GM19023 (cell line): ENCODE data around the gene NELL2.

Experiments used
- ATAC-seq: cut with Tn5 transposase; IDR thresholded peaks from one replicate; pipeline ENCODE4 v1.9.1; 2021; ENCODE audit warnings: mild to moderate bottlenecking, moderate library complexity; ENCODE audit not compliant: unreplicated experiment

Gene NELL2

DNA sequence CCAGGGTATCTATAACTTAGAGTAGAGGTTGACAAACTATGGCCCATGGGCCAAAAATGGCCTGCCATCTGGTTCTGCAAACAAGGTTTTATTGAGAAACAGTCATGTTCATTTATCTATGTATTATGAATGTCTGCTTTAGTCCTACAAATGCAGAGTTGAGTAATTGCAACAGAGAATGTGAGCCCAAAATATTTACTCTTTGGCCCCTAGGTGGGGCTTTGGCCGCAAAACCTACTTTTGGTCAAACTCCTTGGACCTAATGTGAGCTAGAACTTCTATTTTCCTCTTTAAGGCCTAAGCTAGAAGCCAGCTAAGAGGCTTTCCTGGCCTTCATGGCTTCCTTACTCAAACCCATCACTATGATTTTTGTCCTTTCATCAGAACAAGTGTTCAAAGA is 379.1 kb downstream of the NELL2 start:
- ATAC-seq = no peak

DNA sequence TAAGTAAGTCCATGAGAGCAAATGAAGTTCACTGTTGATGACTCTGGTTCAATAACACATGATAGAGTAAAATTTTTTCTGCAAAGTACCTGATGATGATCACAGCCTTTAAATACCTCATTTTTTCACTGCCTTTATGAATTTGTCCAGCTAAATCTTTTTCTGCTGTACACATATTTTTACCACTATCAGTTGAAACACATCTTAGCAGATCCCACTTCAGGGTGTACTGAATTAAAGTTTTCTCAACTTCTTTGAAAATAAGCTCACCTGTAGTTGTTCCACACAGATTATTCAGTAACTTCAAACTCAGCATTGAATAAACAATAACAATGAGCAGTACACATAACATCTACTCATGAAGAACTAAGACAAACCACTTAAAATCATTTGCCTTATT is 385.9 kb downstream of the NELL2 start:
- ATAC-seq = no peak

DNA sequence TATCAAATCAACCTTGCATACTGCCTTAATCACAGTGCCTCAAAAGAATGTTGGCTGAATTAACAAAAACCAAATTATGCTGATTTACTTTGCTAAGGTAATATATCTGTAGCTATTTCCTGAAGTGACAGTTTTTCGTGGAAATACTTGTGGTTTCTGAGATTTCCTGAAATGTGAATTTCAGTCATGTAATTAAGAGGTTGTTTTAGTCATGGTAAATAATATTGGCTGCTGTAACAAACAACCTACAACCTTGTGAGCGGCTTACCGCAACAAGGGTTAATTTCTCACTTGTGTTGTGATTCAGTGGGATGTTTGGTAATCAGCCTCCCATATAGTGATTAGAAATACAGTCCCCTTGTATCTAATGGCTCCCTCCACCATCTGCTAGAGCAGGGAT is 387.9 kb downstream of the NELL2 start:
- ATAC-seq = no peak

DNA sequence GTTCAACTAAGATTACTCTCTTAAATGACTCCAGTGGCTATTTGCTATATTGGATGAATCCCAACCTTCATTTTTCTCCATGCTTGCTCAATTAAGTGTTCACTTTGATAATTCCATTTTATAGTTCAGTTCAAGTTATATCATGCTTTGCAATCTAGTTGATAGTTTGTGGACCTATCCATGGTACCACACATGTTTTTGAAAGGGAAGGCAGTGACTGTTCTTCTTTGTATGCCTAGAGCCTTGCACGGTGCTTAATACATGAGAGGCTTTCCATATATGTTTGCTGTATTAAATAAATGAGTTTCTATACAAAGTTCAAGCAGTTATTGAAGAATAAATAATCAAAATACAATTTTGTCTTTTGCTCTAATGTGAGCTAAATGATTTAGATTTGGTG is 391.3 kb downstream of the NELL2 start:
- no peak for ATAC-seq

DNA sequence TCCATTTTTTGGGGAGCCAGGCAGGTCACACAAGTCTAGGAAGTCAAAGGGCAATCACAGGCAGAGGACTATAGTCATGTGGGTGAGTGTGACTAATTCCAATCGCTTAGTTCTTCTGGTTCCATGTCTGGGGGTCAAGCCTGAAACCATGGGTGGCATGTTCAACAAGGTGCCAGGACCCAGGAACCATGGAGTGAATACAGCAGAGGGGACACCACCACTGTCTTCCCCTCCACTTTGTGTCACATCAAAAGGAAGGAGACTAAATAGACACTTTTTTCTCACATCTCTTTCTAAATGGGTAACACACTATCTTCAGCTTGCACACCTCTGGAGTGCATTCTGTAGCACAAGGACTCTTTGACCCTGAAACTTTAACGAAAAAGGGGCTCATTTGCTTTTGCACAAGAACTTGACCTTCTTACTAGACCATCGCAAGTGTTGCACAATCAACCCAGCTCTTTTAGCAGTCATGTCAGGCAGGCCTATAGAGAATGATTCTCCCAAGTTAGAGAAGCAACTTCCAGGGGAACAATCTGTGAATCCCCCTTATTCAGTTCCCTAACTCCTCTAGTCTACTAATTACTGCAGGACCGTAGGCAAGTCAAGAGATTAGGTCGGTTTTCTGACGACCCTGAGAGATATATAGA is 398.7 kb downstream of the NELL2 start:
- no peak for ATAC-seq

DNA sequence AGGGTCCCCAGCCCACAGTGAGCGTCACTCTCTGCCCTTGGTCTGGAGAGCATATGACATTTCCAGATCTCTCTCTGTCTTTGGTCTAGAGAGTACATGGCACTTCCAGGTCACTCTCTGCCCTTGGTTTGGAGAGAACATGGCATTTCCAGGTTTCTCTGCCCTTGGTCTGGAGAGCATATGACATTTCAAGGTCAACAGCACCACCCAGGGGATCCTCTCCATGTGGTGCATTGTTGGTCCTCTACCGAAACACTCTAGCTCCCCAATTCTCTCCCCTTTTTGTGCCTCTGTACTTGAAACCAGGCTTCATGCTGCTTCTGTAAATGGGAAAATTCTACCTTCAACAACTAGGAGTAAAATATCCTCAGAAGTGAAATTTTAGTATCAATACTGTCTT is 399.4 kb downstream of the NELL2 start:
- no peak for ATAC-seq

DNA sequence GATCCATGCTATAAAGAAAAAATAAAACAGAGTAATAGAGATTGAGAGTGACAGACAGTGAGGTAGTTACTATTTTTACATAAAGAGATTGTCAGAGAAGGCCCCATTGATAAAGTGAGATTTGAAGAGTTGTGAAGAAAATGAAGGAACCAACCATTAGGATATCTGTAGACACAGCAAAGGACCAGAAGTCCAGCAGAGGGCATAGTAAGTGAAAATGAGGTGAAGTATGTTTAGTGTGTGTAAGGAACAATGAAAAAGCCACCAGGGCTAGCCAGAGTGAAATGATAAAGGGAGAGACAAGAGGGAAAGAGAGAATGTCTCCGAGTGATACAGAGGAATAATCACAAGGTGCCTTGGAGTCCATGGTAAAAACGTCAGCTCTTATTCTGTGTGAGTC is 411.0 kb downstream of the NELL2 start:
- ATAC-seq = no peak

DNA sequence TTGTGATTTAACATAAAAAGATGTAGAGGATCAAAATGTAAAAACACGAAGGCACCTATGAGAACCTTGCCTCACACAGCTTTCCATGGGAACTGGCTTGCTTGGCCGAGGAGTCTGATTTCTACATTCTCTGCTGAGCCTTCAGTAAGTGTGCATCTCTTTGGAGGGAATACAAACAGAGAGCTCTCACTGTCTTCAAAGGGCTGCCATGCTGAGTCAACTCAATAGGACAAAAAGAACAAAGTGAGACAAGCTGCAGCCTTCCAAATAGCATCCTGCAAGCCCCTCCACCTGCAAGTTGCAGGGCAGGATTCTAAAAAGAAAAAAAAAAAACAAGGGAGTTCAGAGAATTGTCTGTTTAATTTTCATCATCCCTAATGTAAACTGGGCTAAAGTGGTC is 411.9 kb downstream of the NELL2 start:
- ATAC-seq = no peak

DNA sequence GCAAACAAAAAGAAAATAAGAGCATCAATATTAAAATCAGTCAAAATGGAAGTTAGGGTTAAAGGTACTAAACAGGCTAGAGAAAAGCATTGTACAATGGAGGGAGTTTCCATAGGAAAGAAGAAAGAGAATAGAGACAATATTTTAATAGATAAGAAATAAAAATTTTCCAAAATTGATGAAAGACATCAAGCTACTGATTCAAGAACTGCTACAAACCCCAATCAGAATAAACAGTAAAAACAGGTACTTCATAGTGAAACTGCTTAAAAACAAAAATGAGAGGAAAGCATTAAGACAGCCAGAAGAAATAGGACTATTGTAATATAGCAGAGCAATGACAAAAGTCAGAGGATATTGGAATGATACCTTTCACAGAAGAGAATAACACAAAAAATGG is 413.4 kb downstream of the NELL2 start:
- ATAC-seq = no peak

DNA sequence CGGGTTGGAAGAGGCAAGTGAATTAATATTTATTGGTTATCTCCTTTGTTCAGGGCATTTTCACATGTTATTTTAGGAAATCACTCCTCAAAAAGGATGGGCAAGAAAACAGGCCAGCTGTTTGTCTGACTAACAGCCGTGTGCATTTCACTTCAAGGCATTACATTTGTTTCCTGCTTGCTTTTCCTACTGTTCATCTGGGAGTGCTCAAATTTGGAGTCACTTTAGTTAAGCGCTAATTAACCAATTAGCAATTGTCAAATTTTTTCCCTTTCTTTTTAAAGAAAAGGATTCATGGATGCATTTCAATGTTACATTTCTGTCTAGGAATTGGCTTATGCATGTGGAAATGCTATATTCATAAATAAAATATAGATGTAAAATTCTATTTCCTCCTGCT is 415.9 kb downstream of the NELL2 start:
- no peak for ATAC-seq

DNA sequence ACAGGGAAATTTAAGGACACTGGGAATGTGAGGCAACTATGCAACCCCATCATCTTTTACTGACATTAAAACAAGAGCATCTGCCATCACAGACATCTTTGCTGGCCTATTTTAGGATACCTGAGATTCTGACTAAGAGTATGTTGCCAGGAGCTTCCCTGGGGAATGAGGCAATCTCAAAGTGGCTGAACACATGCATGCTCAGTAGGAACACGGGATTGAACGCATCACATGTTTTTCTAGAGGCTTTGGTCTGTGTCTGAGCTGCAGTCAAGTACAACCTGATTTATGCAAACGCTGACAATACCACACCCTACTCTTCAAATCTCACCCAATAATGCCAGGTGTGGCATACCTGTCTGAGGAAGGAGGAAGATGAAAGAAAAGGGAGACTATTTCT is 416.5 kb downstream of the NELL2 start:
- ATAC-seq = no peak
